ENCODE data around the gene BRD4. TPM values are rescaled to one million over a fixed set of nuclear protein-coding genes. Genes with fewer than 3 reads are reported as not detected.

The BRD4 gene
- polyA plus RNA-seq, 1 donor: 35.7 TPM

DNA sequence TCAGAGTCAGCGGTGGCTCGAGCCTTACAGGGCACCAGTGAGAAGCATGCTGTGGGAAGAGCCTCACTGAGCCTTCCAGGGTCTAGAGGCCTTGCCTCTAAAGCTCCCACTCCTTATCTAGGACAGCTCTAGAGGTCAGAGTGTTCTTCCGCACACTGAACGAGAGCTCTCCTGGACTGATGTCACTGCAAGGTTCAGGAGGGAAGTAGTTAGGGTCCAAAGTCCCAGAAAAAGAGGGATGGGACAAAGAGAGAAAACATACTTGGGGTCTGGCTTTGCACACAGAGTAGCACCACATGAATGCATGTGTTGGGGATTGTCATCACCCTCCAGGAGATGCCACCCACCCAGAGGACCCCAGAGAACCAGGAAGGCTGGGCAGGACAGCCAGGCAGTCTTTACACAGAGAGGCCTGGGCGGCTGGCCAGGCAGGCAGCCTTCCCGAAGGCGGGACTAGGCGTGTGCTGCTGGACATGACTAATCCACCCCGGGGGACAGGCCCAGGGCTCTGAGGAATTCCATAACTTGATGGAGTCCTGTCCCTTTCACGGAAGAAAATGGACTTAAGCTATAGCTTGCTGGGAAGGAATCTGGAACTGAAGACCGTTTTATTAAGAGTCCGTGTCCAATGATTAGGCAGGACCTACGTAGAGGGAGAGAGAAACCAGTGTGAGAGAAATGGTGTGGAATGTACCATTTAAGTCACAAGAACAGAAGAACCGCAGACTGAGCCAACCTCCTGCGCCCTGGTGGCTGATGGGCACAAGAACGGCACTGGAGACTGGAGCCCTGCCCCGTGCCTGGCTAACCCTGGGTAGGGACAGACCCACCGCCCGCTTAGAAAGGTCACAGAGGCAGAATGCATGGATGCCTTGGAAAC is 83.5 kb downstream of the BRD4 start:
- no peak for DNase-seq (ENCODE audit: low read depth)

DNA sequence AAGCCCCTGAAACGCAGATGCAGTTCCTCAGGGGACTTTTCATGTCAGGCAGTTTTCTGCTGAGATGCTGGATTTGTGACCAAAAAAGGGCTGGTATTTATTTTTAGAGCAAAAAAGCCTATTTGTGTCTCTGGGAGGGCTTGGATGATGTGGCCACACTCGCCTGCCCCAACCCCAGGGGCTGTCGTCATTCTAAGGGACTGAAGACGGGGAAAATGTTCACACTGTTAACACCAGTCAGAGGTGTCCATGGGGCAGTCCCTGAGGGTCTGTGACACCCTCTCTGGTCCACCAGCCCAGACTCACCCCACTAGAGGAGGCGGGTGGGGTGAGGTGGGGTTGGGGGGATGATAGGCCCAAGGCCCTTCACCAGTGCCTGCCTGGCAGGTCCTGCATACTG is 84.2 kb downstream of the BRD4 start:
- DNase-seq (ENCODE audit: low read depth): no peak

DNA sequence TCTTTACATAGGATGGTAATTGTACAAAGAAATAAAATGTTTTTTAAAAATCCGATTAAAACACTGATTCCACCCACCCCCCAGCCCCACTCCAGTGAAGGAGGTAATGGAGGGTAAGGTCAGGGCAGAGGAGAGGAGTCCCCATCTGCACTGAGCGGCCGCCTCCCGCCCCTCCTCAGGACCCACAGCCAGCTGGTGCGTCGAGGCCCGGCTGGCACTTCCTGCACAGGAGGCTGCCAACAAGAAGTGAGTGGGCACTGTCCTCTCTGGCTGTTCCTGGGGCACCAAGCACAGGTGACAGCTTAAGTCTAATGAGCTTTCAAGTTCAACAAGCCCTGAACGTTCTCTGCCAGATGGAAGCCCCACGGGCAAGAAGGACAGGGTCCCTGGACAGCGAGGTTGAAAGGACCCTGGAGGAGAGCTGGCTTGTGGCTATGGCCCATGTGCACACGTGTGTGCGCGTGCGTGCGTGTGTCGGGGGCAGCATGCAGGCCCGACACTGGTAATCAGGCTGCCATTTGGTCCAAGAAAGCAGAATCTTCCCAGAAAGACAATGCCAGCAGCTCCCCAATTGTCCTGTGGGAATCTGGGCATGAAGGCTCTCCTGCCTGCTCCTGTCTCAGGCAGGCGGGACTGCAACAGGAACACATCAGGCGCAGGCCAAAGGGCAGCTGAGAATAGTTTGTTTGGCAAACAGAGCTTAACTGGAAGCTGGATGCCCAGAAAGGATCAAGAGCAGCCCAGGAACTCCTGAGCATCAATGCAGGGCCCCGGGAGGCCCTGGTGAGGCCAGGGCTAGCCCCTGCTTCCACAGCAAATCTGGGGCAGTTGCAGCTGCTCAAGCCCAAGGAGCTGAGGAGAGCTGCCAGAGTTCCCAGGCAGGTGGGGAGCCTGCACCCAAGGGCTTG is 85.0 kb downstream of the BRD4 start:
- no peak for DNase-seq (ENCODE audit: low read depth)

DNA sequence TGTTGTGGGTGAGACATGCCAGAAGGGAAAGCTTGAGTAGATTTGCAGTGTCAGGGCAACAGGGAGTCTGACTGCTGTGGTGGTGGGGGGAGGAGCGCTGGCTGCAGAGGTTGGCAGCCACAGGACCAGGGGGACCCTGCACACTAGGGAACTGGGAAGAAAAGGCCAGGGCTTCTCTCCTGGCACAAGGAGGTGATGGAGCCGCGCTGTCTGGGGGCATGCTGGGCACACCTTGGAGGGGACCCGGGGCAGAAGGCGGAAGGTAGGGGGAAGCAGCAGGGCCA is 86.2 kb downstream of the BRD4 start:
- DNase-seq (ENCODE audit: low read depth): no peak

GRCh38 chr19:15245370-15246197 is 86.8 kb downstream of the BRD4 start:
- DNase-seq (ENCODE audit: low read depth): no peak

- DNase-seq (ENCODE audit: low read depth): no peak
Observed at GRCh38 chr19:15244808-15245207, 87.5 kb downstream of the BRD4 start.

- DNase-seq (ENCODE audit: low read depth): no peak
Observed at GRCh38 chr19:15244106-15244803, 88.1 kb downstream of the BRD4 start.

DNA sequence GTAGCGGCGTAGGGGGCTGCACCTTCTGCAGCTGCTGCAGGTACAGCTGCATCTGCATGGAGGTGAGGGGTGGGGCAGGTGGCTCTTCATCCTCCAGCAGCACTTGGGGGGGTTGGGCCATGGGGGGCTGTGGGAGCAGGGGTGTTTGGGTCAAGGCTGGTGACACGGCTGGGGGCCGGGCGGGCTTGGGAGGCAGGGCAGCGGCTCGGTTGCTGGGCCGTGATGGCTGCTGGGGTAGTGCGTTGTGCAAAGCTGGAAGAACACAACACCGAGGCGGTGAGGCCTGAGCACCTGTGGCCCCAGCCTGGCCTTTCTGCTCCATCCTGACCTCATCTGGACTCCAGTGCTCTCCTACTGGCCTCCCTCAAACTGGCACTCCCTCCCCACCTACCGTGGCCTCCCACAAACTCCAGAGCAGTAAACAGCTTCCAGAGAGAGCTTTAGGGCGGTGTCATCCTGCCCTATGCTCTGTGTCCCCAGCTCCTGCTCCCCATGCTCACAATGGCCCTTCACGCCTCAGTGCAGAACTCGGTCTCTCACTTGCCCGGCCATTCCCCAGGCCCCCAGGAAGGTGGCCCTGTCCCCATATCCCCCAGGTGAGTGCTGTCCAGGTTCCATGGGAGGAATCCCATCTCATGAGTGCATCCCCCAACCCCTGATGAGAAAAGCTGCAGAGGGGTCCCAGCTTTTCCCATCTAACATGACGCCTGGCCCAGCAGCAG is 88.9 kb downstream of the BRD4 start:
- no peak for DNase-seq (ENCODE audit: low read depth)

DNA sequence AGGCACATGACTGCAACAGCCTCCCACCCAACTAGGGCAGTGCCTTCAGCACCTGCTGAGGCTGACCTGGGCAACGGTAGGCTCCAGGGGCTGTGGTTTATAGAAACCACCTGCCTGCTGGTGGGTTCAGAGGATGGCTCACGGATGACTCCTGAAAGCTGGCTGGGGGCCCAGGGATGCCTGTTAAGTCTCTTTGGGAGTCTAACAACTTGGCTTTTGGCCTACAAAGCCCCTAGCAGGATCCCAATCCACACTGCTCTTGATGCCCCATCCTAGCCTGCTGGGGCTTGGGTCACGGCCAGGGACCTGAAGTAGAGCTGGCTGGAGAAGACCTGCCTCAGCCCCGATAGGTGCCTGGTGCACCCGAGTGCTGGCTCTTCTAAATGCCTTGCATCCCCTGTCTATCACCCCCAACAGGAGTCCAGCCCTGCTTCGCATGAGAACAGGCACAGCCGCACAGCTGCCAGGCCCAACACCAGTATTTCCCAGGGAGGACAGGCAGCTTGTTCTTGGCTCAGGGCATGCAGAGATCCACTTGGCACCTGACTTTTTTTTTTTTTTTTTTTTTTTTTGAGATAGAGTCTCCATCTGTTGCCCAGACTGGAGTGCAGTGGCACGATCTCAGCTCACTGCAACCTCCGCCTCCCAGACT is 91.0 kb downstream of the BRD4 start:
- DNase-seq (ENCODE audit: low read depth): no peak

DNA sequence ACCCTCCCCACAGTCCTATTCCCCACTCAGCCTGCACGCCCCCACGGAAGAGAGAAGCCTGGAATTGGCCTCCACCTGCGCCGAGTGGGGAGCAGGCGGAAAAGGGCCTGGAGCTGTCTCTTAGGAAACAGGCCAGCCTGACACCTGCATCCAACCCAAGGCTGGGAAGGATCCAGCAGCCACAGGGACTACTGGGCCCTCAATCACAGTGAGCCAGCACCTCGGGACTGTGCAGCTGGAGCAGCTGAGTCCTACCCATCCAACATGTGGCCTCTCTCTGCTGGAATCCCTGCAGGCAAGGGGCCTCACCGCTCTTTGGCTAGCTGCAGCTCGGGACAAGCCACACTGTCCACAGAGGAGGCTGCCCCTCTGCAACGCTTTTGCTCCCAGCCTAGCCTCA is 91.8 kb downstream of the BRD4 start:
- no peak for DNase-seq (ENCODE audit: low read depth)

DNA sequence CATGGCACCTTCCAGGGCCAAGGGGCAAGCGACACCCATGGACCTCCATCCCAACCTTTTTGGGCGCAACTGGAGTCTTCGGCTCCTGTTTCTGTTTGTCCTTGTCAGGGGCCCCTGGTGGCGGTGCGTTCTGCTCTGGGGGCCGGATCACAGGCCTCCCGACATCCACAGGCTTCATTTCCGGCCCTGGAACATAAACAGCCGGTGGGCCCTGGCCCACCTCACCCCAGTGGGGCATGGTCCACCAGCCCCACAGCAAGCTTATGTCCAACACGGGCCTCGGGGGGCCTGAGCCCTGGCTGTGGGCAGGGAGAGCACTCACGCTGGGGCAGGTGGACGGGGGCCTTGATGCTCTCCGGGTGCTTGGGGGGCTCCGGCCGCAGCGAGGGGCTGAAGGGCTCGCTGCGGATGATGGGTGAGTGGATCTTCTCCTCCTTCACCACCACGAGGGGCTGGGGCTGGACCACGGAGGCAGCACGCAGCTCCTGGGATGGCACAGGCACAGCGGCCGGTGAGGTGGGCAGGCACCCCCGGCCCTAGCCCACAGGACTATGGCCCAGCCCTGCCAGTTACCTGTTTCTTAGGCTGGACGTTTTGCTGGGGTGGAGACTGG is 92.9 kb downstream of the BRD4 start:
- DNase-seq (ENCODE audit: low read depth): no peak

GRCh38 chr19:15238639-15239155 is 93.6 kb downstream of the BRD4 start:
- DNase-seq (ENCODE audit: low read depth): no peak

GRCh38 chr19:15237759-15238638 is 94.3 kb downstream of the BRD4 start:
- DNase-seq (ENCODE audit: low read depth): no peak

GRCh38 chr19:15236886-15237285 is 95.5 kb downstream of the BRD4 start:
- no peak for DNase-seq (ENCODE audit: low read depth)

GRCh38 chr19:15235781-15236180 is 96.6 kb downstream of the BRD4 start:
- DNase-seq (ENCODE audit: low read depth): no peak

GRCh38 chr19:15234431-15235130 is 97.8 kb downstream of the BRD4 start:
- DNase-seq (ENCODE audit: low read depth): no peak

DNA sequence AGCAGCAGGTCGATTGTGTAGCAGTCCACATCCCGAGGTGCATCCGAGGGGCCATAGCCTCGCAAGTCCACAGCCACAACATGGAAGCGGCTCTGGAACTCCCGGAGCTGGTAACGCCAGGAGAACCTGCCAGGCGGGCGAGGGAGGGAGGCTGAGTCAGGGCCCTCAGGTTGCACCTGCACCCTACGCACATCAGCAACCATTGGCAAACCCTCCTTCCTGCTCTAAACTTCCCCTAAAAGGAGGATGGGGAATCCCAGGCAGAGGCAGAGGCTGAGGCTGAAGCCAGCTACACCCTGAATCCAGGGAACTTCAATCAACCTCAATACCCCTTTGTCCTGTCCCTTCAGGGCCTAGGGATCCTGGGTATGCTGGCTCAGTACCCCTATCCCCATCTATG is 101.1 kb downstream of the BRD4 start:
- DNase-seq (ENCODE audit: low read depth): no peak

GRCh38 chr19:15227261-15227660 is 105.1 kb downstream of the BRD4 start:
- DNase-seq (ENCODE audit: low read depth): no peak
